Measurements from ENCODE around the gene SLC27A1.
"Not testable (repeated sequence)": the region's sequence is repeated elsewhere in the genome, so short reads cannot be mapped to it uniquely, and the experiment has no call there.

Gene SLC27A1

DNA sequence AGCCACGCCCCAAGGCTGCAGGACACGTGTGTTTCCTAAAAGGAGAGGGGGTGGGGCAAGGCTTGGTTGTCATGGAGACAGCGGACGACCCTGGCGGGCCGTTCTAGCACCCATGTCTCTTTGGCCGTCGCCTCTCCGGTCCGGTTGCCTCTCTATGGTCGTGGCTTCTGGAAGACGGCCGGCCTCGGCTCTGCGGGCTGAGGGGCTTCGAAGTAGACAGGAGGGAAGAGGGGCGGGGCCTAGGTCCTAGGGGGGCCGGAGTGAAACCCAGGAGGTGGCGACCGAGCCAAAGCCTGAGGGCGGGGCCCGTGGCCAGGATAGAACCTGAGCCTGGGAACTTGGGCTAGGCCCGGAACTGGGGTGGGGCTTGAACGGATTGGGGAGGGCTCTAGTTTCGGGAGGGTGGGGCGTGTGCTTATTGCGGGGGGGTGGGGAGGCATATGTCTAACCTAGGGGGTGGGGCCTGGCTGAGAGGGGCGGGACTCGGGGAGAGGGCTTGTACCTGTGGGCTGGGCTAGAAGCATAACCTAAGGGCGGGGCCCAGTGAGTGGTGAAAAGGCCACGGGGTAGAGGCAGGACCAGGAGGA lies 750 bp upstream of the SLC27A1 start:
- DNase-seq (ENCODE audit: extremely low read depth, insufficient read length) = no peak
- H3K27me3 ChIP-seq (replicated peaks; ENCODE audit: control insufficient read depth, insufficient read depth, low read length) = no peaks in the 10 kb centered on the region
- TF ChIP-seq, protein P1, sequence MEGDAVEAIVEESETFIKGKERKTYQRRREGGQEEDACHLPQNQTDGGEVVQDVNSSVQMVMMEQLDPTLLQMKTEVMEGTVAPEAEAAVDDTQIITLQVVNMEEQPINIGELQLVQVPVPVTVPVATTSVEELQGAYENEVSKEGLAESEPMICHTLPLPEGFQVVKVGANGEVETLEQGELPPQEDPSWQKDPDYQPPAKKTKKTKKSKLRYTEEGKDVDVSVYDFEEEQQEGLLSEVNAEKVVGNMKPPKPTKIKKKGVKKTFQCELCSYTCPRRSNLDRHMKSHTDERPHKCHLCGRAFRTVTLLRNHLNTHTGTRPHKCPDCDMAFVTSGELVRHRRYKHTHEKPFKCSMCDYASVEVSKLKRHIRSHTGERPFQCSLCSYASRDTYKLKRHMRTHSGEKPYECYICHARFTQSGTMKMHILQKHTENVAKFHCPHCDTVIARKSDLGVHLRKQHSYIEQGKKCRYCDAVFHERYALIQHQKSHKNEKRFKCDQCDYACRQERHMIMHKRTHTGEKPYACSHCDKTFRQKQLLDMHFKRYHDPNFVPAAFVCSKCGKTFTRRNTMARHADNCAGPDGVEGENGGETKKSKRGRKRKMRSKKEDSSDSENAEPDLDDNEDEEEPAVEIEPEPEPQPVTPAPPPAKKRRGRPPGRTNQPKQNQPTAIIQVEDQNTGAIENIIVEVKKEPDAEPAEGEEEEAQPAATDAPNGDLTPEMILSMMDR (IDR thresholded peaks at IDR 0.05; ENCODE audit: insufficient read depth, low read length, poor library complexity, severe bottlenecking) = no peak
- no peaks in the 10 kb centered on the region for H3K36me3 ChIP-seq (ENCODE audit: control insufficient read depth, insufficient read depth, low read length)
- H3K4me3 ChIP-seq (replicated peaks; ENCODE audit: low read depth, low read length) = peak overlapping the region; percentile 75

DNA sequence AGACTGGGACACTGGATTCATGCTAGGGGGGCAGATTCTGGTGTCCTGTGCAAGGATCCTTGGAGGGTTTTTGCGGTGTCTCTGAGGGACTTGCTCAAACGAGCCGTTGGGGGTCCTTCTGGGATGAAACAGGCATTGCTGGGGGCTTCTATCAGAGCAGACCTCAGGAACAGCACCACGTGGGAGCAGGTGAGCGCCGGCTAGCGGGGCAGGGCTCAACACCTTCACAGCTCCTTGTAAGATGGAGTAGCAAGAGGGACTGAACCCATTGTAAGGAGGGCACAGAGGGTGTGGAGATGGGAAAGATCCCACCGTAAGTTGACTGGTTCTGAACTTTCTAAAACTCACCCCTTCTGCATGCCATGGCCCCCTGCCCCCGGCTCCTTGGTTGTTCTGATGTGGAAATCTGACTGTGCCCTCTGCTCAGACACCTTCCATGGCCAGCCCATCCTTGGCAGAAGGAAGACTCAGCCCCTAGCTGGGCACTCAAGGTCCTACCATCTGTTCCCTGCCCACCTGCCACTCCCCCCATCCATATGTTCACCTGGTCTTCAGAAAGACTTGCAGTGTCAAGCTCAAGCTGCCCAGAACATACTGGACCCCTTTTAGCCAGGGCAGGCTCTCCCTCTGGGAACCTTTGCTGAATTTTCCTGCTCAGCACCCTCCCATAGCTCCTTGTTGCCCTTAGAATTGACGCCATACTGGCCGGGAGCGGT lies 1.2 kb downstream of the SLC27A1 start:
- DNase-seq (ENCODE audit: extremely low read depth, insufficient read length) = no peak
- Histone ChIP-seq H3K27me3 (replicated peaks; ENCODE audit: control insufficient read depth, insufficient read depth, low read length) (no peaks in the 10 kb centered on the region), H3K4me3 (replicated peaks; ENCODE audit: low read depth, low read length) (no peak overlapping the region), H3K36me3 (ENCODE audit: control insufficient read depth, insufficient read depth, low read length) (no peaks in the 10 kb centered on the region)
- TF ChIP-seq, protein P1 (IDR thresholded peaks at IDR 0.05; ENCODE audit: insufficient read depth, low read length, poor library complexity, severe bottlenecking) = no peak

DNA sequence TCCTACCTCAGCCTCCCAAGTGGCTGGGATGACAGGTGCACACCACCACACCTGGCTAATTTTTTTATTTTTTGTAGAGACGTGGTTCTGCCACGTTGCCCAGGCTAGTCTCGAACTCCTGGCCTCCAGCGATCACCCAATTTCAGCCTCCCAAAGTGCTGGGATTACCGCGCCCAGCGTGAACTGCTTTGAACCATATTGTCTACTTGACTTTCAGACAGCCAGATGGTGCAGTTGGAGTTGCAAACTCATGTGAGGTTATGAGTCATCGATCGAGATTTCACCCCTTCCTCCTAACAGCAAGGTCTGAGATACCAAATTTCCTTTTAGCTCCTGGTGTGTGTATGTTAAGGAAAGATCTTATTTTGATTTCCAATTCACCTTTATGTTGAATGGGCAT lies 2.7 kb downstream of the SLC27A1 start:
- Histone ChIP-seq H3K4me3 (replicated peaks; ENCODE audit: low read depth, low read length) (no peak overlapping the region), H3K27me3 (replicated peaks; ENCODE audit: control insufficient read depth, insufficient read depth, low read length) (no peaks in the 10 kb centered on the region), H3K36me3 (ENCODE audit: control insufficient read depth, insufficient read depth, low read length) (no peaks in the 10 kb centered on the region)
- DNase-seq (ENCODE audit: extremely low read depth, insufficient read length) = no peak
- TF ChIP-seq, protein P1 (IDR thresholded peaks at IDR 0.05; ENCODE audit: insufficient read depth, low read length, poor library complexity, severe bottlenecking) = no peak

DNA sequence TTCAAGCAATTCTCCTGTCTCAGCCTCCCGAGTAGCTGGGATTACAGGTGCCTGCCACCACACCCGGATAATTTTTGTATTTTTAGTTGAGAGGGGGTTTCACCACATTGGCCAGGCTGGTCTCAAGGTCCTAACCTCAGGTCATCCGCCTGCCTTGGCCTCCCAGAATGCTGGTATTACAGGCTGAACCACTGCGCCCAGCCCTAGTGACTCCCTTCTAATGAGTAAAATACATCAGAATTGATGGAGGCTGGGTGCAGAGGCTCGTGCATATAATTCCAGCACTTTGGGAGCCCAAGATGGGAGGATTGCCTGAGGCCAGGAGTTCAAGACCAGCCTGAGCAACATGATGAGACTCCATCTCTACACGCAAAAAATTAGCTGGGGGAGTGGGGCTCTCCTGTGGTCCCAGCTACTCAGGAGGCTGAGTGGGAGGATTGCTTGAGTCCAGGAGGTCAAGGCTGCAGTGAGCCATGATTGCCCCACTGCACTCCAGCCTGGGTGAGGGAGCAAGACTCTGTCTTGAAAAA lies 4.8 kb downstream of the SLC27A1 start:
- H3K27me3 ChIP-seq (replicated peaks; ENCODE audit: control insufficient read depth, insufficient read depth, low read length); H3K36me3 ChIP-seq (ENCODE audit: control insufficient read depth, insufficient read depth, low read length); DNase-seq (ENCODE audit: extremely low read depth, insufficient read length); H3K4me3 ChIP-seq (replicated peaks; ENCODE audit: low read depth, low read length): not testable (repeated sequence)

DNA sequence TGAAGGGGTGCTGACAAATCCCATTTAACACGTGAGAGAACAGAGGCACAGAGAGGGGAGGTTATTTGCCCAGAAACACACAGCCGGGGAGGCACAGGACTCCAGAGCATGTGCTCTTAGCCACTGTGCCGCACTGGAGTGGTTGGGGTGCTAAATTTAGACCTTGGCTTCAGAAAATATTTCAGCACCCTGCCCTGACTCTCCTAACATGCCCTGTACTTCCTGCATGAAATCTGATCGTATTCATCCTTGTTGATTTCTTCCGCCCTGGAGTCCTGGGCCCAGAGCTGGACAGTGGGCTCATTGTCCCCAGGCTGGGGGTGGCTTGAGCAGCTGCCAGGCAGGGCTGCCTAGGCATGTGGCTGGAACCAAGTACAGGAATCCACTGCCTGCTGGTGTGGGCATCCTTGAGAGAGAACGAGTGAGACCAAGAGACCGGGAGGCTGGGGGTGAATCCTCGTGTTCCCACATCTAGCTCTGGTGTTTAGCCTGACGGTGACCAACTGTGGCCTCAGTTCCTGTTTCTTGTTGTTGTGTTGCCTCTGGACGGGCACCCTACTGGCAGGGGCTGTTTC lies 5.3 kb downstream of the SLC27A1 start:
- Histone ChIP-seq H3K36me3 (ENCODE audit: control insufficient read depth, insufficient read depth, low read length) (no peaks in the 10 kb centered on the region), H3K4me3 (replicated peaks; ENCODE audit: low read depth, low read length) (no peak overlapping the region), H3K27me3 (replicated peaks; ENCODE audit: control insufficient read depth, insufficient read depth, low read length) (no peaks in the 10 kb centered on the region)
- DNase-seq (ENCODE audit: extremely low read depth, insufficient read length) = no peak
- TF ChIP-seq, protein P1 (IDR thresholded peaks at IDR 0.05; ENCODE audit: insufficient read depth, low read length, poor library complexity, severe bottlenecking) = no peak

DNA sequence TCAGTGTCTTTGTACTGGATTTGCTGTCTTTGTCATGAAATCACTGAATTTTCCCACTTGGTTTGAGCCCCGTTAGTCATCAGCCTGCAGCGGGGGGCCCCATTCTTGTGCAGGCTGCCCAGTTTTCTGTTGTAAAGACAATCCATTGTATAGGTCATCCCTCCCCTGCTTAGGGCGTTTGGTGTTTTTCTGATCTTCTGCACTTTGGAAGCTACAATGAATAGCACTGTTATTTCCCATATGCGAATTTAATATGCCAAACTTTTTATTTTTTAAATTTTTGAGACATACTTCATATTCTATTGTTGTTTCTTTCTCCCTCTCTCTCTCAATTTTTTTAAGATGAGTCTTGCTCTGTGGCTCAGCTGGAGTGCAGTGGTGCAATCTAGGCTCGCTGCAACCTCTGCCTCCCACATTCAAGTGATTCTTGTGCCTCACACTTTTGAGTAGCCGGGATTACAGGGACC lies 9.0 kb downstream of the SLC27A1 start:
- H3K36me3 ChIP-seq (ENCODE audit: control insufficient read depth, insufficient read depth, low read length) = no peaks in the 10 kb centered on the region
- no peak for DNase-seq (ENCODE audit: extremely low read depth, insufficient read length)
- TF ChIP-seq, protein P1 (IDR thresholded peaks at IDR 0.05; ENCODE audit: insufficient read depth, low read length, poor library complexity, severe bottlenecking) = no peak
- no peak overlapping the region for H3K4me3 ChIP-seq (replicated peaks; ENCODE audit: low read depth, low read length)
- no peaks in the 10 kb centered on the region for H3K27me3 ChIP-seq (replicated peaks; ENCODE audit: control insufficient read depth, insufficient read depth, low read length)
